Endometrial microvascular endothelial cells (primary cell): Measurements from ENCODE around the gene GAL3ST1. TPM values are rescaled to one million over a fixed set of nuclear protein-coding genes. Genes with fewer than 3 reads are reported as not detected.
"Not testable (repeated sequence)": the region's sequence is repeated elsewhere in the genome, so short reads cannot be mapped to it uniquely, and the experiment has no call there.

Experiments used
- in situ Hi-C: cut with HindIII; loops from 2 replicates; pipeline ENCODE4 v1.10.0; 2017; ENCODE audit warnings: low sequenced_read_pairs, low pct_unique_long_range_greater_than_20kb; ENCODE audit errors: inconsistent ontology term
- total RNA-seq: library from RNA; depleted of rRNA; stranded (reverse); fragments of >200 nt; gene quantifications from one replicate; pipeline ENCODE4 v1.2.3, GENCODE V29; 2015; ENCODE audit errors: inconsistent ontology term

The GAL3ST1 gene
- total RNA-seq, 1 donor from 2014 or later = not detected

DNA sequence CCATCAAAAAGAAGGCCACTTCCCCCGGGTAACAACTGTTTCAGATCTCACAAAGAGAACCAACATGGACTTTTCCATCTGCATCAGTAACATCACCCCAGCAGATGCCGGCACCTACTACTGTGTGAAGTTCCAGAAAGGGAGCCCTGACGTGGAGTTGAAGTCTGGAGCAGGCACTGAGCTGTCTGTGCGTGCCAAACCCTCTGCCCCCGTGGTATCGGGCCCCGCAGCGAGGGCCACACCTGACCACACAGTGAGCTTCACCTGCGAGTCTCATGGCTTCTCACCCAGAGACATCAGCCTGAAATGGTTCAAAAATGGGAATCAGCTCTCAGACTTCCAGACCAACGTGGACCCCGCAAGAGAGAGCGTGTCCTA is 31.7 kb downstream of the GAL3ST1 start:
- in situ Hi-C loops = no loop called here

DNA sequence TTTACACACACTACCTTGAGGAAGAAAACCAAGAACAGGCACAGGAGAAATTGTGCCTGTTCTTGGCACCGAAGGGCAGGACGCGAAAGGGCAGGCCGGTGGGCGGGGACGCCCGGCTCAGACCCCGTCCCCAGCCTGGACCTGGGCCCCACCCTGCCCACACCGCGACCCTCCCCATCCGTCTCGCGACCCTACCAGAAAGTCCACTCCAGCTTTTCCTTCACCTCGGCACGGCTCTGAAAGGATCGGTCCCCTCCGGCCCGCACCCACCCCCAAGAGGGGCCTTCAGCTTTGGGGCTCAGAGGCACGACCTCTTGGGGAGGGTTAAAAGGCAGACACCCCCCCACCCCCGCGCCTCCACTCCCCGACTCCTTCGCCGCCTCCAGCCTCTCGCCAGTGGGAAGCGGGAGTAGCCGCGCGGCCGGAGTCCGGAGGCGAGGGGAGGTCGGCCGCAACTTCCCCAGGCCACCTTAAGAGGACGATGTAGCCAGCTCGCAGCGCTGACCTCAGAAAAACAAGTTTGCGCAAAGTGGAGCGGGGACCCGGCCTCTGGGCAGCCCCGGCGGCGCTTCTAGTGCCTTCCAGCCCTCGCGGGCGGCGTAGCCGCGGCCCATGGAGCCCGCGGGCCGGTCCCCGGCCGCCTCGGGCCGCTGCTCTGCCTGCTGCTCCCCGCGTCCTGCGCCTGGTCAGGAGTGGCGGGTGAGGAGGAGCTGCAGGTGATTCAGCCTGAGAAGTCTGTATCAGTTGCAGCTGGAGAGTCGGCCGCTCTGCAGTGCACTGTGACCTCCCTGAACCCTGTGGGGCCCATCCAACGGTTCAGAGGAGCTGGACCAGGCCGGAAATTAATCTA is 32.3 kb downstream of the GAL3ST1 start:
- in situ Hi-C loops = no loop called here

DNA sequence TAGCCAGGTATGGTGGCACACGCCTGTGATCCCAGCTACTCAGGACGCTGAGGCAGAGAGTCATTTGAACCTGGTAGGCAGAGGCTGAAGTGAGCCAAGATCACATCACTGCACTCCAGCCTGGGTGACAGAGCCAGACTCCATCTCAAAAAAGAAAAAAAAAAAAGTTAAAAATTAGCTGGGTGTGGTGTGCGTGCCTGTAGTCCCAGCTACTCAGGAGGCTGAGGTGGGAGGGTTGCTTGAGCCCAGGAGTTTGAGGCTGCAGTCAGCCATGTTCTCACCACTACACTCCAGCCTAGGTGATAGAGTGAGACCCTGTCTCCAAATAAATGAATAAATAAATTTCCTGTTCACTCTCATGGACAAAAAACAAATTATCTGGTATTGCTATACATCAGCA is 33.0 kb downstream of the GAL3ST1 start:
- in situ Hi-C loops = not testable (repeated sequence)

DNA sequence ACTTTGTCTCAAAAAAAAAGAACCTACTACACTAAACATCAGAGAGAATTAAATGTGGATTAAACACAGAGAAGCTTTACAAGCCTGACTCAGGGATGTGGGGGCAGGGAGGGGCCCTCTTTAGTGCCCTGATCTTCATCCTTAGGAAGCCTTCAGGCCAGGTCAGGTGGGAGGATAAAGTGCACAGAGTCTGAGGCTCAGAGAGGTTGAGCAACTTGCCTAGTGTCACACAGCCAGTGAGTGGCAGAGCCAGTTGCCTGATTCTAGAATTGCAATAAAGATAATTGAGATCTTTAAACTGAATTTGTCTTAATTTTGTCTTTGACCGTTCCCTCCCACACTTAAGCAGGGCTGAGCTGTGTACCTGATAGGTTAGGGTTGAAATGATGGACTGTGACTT is 35.1 kb downstream of the GAL3ST1 start:
- in situ Hi-C loops = no loop called here

DNA sequence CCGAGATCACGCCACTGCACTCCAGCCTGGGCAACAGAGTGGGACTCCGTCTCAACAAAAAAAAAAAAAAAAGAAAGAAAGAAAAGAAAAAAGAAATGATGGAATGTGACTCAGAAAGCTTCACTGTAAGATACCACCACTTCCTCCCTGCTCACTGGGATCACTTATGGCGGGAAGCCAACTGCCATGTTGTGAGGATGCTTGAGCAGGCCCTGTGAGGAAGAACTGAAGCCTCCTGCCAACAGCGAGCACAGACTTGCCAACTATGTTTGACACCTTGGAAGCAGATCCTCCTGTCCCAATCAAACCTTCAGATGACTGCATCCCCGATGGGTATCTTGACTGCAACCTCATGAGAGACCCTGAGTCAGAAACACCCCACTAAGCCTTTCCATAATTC is 36.2 kb downstream of the GAL3ST1 start:
- in situ Hi-C loops = no loop called here

DNA sequence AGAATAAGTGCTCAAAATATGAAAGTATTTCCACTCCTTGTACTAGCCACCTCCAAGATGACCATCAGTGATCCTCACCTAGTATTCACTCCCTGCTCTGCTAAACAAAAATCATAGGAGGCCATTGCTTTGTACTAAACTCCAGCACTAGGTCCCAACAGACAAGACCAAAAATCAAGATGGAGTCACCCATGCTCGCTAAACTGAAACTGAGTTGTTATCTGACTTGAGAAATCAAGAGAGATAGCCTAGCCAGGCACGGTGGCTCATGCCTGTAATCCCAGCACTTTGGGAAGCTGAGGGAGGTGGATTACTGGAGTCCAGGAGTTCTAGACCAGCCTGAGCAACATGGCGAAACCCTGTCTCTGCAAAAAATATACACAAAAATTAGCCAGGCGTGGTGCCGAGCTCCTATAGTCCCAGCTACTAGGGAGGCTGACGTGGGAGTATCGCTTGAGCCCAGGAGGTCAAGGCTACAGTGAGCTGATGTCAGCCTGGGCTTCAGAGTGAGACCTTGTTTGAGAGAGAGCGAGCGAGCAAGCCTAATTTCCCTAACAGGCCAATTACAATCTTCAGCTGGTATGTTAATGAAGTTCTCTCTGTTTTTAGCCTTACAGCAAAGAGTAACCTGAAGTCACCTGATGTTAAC is 37.3 kb downstream of the GAL3ST1 start:
- in situ Hi-C loops = no loop called here

DNA sequence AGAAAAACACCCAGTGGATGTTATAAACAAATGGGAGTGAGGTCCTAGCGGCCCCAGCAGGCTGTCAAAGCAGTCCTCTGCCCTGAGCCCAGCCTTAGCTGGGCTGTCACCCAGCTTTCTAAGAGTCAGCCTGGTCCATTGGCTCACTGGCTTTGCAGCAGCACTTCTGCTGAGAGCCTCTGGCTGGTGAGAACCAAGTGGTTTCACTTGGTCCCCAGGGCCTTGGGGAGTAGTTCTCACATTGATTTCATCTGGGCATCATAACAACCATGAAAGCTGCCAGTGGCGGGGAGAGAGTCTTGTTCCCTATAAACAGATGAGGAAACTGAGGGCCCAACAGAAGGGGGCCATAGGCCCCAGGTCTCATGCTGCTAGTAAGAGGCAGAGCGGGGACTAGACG is 39.3 kb downstream of the GAL3ST1 start:
- in situ Hi-C loops = no loop called here

DNA sequence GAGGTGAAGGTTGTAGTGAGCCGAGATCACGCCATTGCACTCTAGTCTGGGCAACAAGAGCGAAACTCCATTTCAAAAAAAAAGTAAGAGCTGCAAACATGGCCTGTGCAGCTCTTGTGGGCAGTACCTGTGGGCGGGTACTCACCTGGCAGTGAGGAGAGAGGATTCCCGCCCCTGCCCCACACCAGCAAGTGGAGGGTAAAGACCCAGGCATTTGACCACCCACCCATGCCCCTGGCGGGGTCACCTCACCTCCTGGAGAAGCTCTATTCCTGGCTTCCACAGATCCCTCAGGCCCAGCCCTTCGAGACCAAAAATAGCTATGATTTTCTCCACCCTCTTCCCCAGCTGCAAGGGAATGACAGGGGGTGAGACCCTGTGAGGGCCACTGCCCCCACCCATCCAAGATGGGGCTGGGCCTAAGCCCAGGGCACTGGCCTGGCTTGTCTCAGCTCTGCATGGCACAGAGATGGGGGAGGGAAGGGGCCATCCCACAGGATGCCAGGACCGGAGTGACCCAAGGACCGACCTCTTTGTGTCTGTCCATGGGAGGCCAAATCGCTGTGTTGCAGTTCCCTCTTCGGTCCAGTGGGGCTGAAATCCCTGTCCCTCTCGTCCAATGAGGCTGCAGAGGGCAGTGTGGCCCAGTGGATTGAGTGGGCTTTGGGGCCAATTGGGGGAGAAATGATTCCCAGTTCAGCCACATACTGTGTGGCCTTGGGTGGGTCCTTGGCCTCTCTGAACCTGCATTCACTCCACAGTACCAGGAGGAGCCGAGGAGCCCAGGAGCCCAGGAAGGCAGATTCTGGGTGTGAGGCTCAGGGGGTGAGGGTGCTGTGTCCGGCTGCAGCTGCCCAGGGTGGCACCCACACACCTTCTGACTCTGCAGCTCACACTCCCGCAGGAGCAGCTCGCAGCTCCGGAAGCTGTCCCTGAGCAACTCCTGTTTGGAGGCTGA is 42.5 kb downstream of the GAL3ST1 start:
- in situ Hi-C loops = no loop called here

DNA sequence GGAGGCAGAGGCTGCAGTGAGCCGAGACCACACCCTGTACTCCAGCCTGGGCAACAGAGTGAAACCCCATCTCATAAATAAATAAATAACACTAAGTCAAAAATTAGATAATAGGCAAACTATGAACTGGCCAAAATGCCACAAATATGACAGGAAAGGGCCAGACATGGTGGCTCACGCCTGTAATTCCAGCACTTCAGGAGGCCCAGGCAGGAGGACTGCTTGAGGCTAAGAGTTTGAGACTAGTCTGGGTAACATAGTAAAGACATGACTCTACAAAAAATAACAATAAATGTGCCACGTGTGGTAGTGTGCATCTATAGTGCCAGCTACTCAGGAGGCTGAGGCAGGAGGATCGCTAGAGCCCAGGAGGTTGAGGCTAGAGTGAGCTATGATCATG is 47.8 kb downstream of the GAL3ST1 start:
- in situ Hi-C loops = no loop called here

DNA sequence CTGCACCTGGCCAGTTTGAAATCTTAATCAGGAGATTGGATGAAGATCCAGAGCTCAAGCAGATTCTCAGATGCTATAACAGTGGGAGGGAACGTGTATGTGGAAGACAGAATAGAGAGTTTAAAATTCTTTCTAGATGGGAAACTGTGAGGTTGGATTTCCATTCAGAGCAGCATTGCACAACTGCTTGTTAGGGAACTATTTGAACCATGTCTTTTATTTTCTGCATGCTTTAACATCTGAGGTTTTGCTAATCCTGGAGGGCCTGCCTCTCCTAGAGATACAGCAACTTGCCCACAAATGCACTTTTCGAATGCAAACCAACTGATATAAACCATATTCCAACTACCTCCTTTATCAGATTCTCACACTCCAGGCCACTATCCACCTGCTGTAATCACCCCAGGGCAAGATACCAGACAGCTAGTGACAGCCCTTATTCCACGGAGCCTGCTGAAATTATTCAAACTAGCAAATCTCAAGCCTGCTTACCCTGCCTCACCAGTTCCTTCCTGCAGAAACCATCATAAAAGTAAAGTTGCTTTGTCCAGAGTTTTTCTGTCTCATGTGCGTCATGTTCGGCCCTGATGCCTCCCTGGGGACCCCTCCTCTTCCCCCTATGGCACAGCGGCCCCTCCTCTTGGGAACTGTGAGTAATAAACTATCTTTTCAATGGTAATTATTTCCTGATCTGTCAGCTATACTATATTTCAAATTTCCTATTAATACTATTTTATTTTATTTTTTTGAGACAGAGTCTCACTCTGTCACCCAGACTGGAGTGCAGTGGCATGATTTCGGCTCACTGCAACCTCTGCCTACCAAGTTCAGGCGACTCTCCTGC is 50.6 kb downstream of the GAL3ST1 start:
- in situ Hi-C loops = no loop called here

DNA sequence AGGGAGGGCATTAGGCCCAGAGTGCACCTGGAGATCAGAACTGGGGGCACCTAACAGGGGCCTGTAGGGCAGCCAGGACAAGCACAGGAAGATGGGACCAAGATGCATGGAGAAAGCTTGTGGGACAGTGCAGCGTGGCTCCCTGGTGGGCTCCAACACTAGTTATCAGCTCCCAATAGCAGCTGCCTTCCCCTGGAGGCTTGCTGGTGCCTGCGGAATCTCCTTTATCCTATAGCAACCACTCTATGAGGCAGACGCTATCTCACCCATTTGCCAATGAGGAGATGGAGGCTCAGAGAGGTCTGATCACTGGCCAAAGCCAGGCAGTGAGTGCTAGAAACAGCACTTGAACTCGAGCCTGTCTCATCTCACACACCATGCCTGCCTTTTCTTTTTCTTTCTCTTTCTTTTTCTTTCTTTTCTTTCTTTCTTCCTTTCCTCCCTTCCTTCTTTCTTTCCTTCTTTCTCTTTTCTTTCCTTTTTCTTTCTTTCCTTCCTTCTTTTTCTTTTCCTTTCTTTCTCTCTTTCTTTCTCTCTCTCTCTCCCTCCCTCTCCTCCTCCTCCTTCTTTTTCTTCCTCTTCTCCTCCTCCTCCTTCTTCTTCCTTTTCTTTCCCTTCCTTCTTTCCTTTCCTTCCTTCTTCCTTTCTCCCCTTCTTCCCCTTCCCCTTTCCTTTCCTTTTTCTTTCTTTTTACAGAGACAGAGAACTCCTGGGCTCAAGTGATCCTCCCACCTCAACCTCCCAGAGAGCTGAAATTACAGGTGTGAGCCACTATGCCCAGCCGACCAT is 52.9 kb downstream of the GAL3ST1 start:
- in situ Hi-C loops = no loop called here

DNA sequence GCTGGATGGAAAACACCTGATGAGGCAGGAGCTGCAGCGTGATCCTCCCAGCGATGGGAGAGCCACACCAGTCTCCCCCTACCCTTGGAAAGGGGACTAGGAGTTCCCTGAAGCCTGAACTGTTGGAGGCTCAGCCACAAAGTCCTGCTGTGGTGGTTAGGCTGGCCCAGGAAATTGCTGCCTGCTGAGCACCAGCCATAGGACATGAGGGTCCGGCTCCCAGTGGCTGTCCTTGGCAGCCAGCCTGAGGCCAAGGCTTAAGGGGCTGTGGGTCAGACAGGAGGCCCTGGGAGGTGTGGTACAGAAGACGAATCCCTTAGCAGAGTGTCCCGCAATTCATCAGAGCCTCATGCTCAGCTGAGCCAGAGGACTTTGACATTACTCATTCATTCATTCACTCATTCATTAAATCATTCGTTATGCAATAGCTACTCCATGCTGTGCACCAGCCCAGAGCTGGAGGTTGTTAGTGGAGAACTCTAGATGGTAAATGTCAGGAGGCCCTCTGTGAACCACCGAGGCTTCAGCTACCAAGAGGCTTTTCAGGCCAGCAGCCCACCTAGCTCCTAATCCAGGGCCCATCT is 54.5 kb downstream of the GAL3ST1 start:
- in situ Hi-C loops = no loop called here

DNA sequence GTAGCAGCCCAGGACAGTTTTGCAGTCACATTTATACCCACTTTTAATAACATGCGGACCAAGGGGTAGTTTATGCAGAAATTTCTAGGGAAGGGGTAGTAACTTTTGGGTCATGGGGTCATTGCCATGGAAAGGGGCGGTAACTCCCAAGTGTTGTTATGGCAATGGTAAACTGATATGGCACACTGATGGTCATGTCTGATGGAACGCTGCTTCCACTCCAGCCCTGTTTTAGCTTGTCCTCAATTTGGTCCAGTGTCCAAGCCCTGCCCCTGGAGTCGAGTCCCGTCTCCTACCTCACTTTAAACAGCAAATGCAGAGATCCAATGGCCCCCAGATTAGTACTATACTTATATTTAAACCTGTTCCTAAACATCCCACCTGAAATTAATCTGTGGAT is 57.7 kb downstream of the GAL3ST1 start:
- in situ Hi-C loops = no loop called here

DNA sequence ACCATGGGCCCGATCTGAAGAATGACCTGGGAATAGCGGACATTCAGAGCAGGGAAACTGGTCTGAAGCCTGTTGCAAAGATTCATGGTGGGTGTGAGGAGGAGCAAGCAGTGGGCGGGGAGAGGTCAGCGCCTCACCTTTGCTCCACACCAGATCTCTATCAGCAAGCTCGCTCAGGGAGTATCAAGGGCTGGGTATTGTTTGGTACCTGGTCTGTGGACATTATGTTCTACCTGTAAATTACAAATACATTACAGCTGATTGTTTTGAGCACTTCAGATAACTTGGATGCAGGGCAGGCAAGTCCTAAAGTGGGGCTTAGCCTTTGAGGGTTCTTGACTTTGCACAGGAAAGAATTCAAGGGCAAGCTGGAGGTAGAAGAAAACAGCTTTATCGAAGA is 58.2 kb downstream of the GAL3ST1 start:
- in situ Hi-C loops = no loop called here

DNA sequence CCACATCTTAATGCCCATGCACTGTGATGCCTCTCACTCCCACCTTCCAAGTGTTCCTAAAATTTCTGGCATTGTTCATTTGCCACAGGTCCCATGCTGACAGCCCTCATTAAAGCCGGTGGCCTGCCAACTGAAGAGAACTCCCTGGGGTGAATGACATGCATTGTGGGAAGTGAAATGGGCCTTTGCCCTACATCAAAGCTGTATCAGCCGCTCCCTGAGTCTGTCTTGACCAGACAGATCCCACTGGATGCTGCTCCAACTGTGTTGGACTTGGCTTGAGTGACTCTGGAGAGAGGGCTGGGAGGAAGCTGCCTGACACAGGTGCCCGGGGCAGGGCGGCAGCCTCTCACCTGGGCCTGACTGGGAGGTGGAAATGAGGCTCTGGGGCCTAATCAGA is 60.2 kb downstream of the GAL3ST1 start:
- in situ Hi-C loops = no loop called here

DNA sequence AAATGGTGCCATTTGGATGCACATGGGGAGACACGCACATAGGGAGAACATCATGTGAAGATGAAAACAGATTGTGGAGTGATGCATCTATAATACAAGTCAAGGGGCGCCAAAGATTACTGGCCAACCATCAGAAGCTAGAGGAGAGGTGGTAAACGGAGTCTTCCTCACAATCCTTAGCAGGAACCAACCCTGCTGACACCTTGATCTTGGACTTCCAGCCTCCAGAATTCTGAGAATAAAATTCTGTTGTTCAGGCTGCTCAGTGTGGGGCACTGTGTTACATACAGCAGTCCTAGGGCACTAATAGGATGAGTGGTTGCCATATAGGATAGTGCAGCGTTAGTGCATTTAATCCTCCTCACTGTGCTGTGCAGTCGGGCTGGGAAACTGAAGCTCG is 61.0 kb downstream of the GAL3ST1 start:
- in situ Hi-C loops = no loop called here

DNA sequence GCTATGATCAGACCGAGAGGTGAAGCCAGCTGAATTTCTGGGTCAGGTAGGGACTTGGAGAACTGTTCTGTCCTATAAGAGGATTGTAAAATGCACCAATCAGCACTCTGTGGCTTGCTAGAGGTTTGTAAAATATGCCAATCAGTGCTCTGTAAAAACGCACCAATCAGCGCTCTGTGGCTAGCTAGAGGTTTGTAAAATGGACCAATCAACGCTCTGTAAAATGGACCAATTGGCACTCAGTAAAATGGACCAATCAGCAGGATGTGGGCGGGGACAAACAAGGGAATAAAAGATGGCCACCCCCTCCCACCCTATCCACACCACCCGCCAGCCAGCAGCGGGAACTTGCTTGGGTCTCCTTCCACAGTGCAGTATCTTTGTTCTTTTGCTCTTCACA is 62.6 kb downstream of the GAL3ST1 start:
- in situ Hi-C loops = no loop called here

DNA sequence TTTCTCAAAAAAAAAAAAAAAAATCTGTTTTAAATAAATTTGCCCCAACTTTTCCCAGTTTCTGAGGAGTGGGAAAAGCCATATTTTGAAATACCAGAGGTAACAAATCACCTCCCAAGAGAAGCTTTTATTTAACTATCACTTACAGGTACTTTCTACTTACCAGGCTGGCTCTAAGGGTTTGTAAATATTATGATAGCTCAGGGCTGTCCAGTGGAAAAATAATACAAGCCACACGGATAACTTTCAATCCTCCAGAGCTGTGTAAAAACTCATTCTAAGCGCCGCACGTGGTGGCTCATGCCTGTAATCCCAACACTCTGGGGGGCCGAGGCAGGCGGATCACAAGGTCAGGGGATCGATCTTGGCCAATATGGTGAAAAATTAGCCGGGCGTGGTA is 63.4 kb downstream of the GAL3ST1 start:
- in situ Hi-C loops = no loop called here
